HG03571 (cell line): Measurements from ENCODE around the gene GABRR3.

ENCODE experiments used
- ATAC-seq: cut with Tn5 transposase; IDR thresholded peaks from one replicate; pipeline ENCODE4 v1.9.1; 2021; ENCODE audit not compliant: unreplicated experiment

The GABRR3 gene

DNA sequence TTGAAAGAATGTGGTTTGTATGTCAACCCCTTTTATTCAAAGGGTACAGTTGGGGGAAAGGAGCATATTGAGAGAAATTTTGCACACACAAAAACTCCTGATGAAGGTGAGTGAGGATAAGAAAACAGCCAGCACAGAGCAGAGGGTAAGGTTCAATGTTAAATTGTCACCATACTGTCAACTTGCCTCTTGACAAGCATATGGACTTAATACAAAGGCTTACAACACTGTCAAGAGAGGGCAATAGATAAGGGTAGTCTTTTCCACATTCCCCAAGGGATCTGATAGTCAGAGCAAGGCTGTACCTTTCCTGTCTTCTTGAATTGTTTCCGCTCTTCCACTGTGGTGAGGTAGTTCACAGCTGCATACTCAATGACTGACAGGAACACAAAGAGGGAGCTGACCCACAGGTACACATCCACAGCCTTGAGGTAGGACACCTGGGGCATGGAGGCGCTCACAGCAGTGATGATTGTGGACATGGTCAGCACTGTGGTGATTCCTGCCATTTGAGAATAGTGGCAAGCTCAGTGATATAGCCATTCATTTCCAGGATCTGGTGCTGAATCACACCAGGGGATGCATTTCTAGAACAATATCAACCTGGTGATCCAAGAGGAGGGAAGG is 42.5 kb downstream of the GABRR3 start:
- ATAC-seq: no peak

DNA sequence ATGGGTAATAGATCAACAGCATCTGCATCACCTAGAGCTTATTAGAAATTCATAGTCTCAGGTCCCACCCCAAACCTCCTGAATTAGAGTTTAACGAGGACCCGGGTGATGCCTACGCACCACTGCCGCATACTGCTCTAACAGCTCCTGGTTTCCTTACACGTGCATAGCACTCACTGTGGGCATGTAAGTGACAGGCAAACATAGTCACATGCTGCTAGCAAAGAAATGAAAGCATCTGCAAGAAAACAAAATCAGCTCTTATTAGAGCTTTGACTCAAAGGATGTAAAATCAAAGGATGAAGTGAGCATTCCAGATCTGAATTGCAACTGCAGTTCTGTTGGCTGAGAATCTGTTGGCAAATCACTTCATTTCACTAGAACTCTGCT is 43.8 kb downstream of the GABRR3 start:
- no peak for ATAC-seq

DNA sequence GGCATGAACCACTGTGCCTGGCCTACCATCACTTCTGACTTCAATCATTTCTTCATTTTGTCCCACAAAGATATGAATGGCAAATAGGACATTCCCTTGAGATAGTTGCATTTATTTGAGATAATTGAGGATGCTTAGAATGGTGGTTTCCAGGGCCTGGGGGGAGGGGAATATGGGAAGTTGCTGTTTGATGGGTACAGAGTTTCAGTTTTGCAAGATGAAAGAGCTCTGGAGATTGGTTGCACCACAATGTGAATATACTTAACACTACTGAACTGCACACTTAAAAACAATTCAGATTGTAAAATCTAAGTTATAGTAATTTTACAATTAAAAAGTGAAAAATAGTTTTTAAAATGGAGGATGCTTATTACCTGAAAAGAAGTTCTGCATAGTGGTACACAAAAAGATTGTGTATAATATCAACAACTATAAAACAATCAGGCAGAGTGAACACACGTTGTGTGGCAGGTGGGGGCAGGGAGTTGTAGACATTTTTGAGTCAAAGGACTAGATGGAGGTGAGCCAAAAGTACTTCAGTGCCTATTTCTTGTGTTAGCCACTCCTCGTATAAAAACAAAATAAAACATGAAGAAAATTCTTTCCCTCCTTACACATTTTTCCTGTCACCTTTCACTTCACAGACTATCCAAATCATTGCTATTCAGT is 44.4 kb downstream of the GABRR3 start:
- no peak for ATAC-seq

DNA sequence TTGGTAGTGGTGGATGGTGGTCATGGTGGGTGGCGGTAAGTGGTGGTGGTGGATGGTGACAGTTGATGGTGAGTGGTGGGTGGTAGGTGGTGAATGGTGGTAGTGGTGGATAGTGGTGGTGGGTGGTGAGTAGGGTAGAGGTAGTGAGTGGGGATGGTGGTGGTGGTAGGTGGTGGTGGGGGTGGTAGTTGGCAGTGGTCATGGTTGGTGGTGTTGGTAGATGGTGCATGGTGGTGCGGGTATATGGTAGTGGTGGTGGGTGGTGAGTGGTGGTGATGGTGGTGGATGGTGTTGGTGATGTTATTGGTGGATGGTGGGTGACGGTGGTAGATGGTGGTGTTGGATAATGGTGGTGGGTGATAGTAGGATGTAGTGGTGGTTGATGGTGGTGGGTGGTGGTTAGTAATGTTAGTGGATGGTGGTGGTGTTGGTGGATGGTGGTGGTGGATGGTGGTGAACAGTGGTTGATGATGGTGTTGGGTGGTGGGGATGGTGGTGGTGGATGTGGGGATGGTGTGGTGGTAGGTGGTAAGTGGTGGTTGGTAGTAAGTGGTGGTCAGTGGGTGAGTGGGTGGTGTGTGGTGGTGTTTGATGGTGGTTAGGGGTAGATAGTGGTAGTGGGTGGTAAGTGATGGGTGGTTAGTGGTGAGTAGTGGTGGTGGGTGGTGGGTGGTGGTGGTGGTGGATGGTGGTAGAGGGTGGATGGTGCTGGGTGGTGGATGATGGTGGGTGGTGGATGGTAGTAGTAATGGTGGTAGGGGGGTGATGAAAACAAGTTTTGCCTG is 46.1 kb downstream of the GABRR3 start:
- no peak for ATAC-seq

DNA sequence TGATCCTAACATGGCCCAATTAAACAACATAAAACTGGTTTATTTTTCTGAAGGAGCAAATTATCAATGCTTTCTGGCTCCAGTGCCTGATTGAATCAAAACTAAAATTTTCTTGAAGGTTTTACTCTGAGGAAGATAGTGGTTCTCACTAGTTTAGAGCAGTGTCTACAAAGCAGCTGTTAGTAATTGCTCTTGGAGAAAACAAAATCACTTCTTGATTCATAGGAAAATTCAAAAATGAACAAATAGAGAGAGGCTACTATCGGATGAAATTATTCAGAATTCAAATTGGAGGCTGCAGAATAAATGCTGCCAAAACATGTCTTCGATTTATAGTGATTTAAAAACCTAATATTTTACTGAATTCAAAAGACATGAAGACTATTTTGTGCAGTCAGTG is 47.8 kb downstream of the GABRR3 start:
- ATAC-seq: no peak

DNA sequence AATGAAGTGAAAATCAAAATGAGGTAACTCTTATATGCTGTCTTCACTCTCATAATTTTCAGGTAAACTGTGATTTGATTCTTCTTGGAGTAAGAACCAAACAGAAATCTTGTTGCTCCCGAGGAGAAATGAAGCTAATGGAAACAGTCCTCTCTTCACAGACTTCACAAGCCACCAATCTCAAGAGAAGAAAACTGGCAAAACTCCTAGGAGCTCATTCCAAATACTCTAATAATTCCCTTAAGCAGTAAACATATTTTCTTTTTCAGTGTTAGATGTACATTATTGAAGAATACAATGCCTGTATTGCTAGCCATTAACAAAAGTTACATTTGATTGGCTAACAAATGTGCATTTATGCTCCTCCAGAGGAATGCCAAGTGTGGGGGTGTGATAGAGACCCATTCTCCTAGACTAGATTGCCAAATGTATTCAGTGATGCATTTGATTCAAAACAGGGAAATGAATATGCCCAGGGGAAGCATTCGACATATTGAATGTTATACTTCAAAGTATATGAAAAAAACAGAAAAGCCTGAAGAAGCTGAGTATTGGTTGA is 51.1 kb downstream of the GABRR3 start:
- ATAC-seq: no peak

DNA sequence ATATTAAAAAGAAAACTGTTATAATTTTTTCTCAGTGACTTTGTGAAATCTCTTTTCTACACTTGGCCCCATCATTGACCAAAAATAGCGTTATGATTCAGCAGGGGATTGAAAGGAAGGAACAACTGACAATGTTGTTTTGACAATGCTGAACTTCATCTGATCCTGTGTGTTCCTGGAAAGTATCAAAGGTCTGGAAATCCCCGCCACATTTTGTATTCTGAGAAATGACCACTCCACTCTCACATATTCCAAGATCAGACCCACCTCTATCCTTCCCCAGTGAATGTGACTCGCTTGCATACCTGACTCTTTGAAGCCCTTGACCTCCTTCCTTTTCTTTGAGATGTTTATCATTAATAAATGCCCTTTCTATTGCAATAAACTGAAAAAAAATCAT is 53.2 kb downstream of the GABRR3 start:
- no peak for ATAC-seq

DNA sequence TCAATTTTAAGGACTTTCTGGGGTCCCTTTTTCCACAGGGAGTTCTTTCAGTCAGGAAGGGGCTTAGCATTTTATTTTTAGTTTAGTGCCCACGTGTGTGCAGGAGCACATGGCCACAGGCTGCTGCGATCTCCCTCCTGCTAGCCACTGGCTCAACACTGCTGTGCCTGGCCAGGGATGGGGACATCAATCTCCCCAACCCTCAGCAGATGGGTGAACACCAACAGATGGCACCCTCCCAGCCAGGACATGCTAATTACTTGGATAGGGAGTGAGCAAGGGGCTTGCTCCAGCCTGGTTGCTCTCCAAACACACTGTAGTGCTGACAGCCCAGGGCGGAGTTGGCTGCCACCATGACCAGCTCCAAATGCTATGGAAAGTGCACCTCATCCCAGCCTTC is 55.5 kb downstream of the GABRR3 start:
- no peak for ATAC-seq

DNA sequence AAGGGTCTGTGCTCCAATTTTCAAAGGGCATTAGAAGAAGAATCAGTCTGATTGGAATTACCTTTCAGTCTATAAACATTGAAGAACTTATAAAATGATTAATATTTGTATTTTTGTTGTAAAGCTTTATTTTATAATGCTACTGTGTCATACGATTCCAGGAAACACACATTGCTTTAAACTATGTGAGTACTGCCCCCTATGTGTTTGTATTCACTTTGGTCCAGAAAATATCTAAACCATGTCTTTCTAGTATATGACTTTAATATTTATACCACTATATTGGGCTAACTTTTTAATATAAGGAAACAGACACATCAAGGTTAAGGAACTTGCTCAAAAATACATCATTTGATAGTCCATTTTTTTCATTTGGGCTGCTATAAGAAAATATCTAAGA is 59.6 kb downstream of the GABRR3 start:
- no peak for ATAC-seq

DNA sequence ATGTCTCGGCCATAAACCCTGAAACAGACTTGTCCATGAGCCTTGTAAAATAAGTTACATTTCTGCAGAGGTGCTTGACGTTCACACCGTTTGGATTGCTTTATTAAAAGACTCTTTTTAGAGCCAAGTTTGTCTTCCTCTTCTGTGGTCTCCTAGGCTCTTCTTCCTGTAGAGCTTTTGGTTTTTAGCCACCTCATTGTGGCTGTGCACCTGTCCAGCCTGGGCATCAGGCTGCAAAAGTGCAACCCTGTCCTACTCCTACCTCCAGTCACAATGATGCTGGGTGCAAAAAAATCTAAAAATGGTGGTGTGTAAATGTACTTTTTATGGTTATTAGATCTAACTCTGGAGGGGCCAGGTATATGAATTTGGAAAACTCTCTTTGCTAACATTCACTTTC is 60.1 kb downstream of the GABRR3 start:
- no peak for ATAC-seq

DNA sequence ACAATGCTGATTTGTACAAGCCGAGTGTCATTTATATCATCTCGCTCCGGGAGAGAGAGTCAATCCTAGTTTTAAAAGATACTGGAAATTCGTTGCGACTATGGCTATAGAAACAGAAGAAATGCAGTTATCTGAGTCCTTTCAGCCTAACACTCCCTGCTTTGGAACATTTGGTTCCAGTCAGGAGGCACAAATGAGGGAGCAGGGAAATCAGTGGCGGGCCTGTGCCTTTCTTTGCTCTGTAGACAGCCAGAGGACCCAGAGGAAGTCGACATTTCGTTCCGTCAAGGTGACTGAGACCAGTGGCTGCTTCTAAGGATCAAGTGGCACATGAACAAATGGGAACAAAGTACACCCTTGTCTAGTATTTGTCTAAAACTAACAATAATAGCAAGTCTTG is 62.1 kb downstream of the GABRR3 start:
- ATAC-seq: no peak

DNA sequence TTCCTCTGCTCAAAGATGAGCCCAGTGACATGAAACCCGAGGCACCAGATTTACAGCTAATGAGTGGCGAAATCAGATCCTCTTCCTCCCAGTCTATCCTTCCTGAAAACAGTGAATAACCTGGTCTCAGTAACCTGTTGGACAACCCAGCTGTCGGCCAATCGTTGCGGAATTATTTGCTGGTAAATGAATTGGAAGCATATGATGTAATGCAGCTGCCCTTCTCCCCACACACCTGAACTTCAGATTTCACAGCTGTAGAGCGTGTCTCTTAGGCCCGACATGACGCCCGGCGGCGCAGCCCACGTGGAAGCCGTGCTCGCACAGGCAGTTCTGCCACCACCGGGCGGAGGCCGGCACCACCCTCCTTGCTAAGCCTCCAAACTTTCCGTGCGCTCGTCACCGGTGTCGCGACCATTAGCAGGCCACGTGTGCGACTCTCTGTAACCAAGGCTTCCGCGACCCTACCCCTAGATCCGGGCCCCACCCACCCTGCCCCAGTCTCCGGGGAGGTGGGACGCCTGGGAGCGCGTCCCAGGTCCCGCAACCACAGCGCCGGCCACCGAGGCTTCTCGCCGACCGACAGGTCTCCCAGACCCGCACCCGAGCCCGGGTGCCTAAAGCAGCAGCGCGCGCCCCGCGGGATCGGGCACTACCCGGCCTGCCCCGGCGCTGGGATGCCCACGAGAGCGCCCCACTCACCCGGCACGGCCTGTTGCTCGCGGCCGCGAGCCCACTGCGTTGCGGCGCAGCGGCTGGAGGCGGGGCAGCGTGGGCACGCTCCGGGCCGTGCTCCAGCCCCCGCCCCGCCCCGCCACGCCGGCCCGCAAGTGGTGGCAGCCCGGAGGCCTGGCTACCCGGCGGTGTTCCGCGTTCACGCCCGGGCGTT is 63.2 kb downstream of the GABRR3 start, which contains the start of gene RIOX2:
RIOX2 (minus strand) TSS at position 753 of the 889 bp plus-strand sequence. CDS start 4,838 bp downstream, outside the sequence.
- ATAC-seq: peak; percentile 89

DNA sequence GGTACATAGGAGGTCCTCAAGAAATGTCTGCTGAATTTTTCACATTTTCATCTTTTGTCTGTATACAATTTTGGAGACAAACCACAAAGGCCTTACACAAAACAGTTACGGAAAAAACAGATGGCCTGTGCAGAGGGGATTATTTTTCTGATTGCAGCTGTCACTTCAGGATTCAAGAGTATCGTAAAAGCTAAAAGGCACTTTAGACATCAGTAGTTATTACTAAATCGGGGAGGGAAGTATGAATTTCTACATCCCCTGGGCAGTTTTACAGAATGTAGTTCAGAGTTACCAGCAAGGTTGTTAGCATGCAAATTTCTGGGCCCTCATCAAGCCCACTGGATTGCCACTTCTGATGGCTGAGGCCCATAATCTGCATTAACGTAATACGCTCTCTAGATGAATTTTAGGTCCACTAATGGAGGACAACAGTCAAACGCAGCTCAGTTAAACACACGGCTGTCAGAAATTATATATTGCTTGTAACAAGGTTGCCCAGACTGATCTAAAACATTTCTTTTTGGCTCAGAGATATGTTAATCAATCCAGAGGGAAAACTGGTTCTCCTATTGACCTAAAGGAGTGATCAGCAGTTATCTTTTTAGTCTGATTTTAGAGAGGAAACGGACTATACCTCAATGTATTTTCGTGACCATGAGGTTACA is 64.0 kb downstream of the GABRR3 start:
- no peak for ATAC-seq

DNA sequence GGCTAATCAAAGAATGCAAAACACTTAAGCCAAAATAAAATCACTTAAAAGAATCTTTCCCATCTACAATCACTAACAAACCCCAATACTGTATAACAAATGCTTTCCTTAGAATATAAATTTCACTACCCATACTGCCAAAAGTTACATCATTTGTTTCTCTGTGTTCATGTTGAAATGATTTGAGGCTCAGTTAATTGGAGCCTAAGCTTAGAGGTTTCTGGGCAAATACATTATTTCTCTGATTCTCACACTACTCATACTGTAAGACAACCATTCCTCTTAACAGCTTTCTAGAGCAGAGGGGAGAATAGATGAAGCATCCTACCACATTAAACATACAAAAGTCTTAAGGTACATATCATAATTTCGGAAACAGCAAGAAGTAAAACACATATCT is 65.0 kb downstream of the GABRR3 start:
- no peak for ATAC-seq

DNA sequence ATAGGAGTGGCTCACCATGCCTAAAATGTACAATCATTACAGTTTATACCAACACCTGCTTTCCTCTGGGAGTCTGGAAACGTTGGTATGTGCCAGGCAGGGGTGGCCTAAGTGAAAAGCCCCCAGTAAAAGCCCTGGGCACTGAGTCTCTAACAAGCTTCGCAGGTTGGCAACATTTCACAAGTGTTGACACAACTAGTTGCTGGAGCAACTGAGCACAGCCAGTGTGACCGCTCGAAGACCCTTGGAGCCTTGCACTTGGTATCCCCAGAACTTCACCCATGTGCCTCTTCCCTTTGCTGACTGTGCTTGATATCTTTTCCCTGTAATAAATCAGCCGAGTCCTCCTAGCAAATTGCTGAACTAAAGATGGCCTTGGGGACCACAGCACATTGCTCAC is 65.6 kb downstream of the GABRR3 start:
- no peak for ATAC-seq

DNA sequence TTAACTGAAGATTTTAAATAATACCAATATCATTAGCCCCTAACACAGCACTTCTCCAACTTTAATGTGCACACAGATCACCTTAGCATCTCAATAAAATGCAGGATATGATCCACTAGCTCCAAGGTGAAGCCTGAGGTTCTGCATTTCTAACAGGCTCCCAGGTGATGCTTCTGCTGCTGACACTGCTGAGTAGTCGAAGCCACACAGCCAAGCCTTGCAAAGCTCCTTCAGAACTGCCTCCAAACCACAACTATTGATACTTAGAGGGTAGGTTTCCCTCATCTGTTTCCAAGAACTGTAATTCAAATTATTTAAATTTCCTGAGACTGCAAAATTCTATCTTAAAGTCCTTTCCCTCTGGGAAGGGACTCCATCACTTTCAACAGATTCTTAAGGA is 66.7 kb downstream of the GABRR3 start:
- ATAC-seq: no peak

DNA sequence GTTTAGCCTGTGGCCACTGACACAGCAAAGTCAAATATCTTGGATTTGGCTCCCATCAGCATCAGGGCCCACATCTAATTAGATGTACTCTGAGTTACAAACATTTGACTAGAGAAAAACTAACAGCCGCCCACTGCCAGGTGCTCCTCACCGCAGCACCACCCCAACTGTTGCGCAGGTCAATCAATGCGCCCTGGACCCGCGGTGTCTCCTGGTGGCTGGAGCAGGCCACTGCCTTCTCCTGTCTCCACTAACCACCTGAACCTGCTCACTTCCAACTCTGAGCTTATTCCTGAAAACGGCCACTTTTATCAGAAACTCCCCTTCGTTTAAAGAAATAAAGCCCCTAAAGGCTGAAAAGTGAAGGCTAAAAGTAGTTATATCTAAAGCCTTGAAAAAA is 67.1 kb downstream of the GABRR3 start:
- no peak for ATAC-seq

DNA sequence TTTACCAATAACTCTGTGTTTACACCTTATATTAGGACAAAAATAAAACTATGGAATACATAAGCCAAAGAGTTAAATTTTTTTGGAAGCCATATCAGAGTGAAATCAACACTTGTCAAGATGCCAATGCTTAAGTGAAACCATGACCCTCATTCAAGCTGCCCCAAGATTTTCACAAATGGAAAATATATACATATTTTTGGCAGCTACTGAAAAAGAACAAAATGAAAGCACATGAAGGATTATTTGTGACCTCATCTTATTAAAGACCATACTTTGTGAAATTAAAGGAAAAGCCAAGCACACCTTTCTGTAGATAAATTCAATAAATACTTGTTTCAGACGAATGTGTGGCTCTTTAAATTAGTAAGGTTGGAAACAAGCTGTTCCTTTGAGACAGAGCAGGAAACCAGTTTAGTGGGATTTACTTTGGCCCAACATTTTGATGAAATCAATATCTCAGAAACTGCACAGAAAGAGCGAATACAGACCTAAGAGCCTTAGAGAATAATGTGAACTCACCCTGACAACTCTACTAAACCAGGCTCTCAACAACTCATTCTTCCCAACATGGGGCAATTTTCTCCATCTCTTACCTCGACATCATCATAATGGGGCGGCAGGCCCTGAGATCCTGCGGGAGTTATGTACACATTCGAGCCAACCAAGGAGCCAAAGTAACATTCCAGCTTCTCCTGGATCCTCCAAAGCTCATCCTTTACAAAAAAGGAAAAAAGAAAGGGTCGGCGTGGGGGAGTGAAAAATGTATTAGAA is 73.9 kb downstream of the GABRR3 start:
- no peak for ATAC-seq

DNA sequence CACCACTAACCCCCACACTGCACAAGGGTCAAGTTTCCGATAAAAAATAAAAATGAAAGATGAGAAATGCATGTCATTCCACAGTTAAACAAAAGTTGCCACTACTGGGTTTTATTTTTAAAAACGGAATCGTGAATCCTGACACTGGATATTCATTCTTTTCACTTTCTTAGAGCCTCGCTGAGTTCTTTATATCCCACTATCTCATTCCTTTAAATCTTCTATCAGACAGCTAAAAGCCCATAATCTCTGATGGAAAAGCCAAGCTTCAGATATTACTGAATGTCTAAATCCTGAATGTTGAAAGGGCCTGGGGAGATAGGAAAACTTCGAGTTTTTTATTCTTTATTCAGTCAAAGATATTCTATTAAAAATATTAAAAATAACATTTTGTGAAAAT is 74.6 kb downstream of the GABRR3 start:
- ATAC-seq: no peak

DNA sequence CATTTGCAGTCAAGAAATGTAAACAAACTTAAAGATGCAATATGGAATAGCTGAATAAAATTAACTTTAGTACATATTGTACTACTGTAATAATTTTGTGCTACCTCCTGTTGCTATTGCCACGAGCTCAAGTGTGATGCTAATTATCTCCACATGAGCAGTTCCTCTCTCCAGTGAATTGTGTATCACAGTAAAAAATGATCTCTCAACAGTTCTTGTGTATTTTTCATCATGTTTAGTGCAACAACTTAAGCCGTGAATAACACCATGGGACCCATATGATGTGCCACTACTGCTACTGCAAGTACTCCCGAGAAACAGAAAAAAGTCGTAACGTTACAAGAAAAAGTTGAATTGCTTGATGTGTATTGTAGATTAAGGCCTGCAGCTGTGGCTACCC is 75.2 kb downstream of the GABRR3 start:
- no peak for ATAC-seq
